Endothelial cell of umbilical vein (primary cell): ENCODE measurements around the gene TADA1.

Experiments
- CTCF ChIP-seq, 2 donors: IDR thresholded peaks; 1 replicate in 1 of 2; 2 replicates in 1 of 2; pipeline ENCODE4 v1.5.1; 2011; ENCODE audit warnings: low read length in 2 of 2, mild to moderate bottlenecking in 2 of 2, moderate library complexity in 2 of 2, control low read depth in 1 of 2, inconsistent platforms in 1 of 2, low read depth in 1 of 2; ENCODE audit not compliant: insufficient read depth in 1 of 2; ENCODE audit errors: extremely low read depth in 1 of 2
- EZH2 ChIP-seq: IDR thresholded peaks from 2 replicates; pipeline ENCODE4 v1.6.1; 2012; ENCODE audit warnings: borderline replicate concordance, low read depth, mild to moderate bottlenecking, moderate library complexity, low read length, inconsistent platforms; ENCODE audit not compliant: severe bottlenecking
- FOS ChIP-seq: IDR thresholded peaks from 2 replicates; pipeline ENCODE4 v1.6.1; 2011; ENCODE audit warnings: mild to moderate bottlenecking, low read length, moderate library complexity, borderline replicate concordance; ENCODE audit not compliant: insufficient read depth
- JUN ChIP-seq: IDR thresholded peaks from 2 replicates; pipeline ENCODE4 v1.6.1; 2011; ENCODE audit warnings: borderline replicate concordance, low read depth; ENCODE audit not compliant: insufficient read length, insufficient read depth
- MAX ChIP-seq: IDR thresholded peaks from 2 replicates; pipeline ENCODE4 v1.6.1; 2011; ENCODE audit not compliant: insufficient read depth, insufficient read length
- MYC ChIP-seq: IDR thresholded peaks from one replicate; pipeline ENCODE4 v1.6.1; 2011; ENCODE audit warnings: mild to moderate bottlenecking, low read depth, low read length
- POLR2A ChIP-seq: IDR thresholded peaks from 2 replicates; pipeline ENCODE4 v1.6.1; 2012; ENCODE audit warnings: low read depth, mild to moderate bottlenecking, control low read depth, low read length

GRCh38 chr1:166884971-166885370 is 8.9 kb upstream of the TADA1 start:
- TF ChIP-seq MAX (no peak), CTCF (IDR thresholded peaks at IDR 0.05; ENCODE audit: extremely low read depth in 1 of 2, insufficient read depth in 1 of 2, low read depth in 1 of 2, low read length in 2 of 2) (no peak), EZH2 (no peak), JUN (no peak), POLR2A (no peak), FOS (no peak), MYC (no peak)
